ENCODE results near the gene RECK. TPM values are rescaled to one million over a fixed set of nuclear protein-coding genes. Genes with fewer than 3 reads are reported as not detected.
"Not testable (repeated sequence)": the region's sequence is repeated elsewhere in the genome, so short reads cannot be mapped to it uniquely, and the experiment has no call there.

The RECK gene
- total RNA-seq, 2 experiments from 2014 or later = 9.3 to 9.8 TPM

DNA sequence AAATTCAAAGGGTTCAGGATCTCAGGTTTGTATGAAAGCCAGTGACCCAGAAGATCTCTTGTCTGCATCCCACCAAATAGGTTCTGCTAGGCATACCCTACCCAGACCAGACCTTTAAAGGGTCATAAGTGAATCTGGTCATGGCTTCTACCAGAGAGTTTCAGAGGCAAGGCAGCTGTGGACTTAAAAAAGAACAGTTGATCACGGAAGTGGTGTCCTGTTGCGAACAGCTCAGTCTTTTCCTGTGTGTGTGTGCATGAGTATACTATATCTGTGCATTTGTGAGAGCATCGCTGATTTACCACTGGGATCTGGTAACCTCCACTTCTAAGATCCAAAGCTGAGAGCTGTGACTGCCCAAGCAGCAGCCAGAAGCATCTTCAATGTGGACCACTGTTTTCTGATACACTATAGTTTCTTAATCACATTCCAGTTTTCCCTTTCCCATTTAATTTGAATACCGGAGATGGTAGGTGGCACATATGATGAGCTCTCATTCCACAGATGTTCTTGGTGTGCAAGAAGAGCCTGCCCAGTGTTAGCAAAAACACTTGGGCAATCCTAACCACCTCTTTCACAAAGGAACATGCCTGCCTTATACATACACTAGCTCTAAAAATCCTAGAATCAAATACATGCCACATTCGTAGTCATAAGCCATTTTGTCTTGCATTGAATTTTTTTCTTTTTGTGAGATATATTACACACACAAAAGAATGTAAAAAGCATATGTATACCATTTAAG lies 42.6 kb upstream of the RECK start:
- no peak for ATAC-seq (ENCODE audit: poor library complexity)
- TF ChIP-seq, protein P1, sequence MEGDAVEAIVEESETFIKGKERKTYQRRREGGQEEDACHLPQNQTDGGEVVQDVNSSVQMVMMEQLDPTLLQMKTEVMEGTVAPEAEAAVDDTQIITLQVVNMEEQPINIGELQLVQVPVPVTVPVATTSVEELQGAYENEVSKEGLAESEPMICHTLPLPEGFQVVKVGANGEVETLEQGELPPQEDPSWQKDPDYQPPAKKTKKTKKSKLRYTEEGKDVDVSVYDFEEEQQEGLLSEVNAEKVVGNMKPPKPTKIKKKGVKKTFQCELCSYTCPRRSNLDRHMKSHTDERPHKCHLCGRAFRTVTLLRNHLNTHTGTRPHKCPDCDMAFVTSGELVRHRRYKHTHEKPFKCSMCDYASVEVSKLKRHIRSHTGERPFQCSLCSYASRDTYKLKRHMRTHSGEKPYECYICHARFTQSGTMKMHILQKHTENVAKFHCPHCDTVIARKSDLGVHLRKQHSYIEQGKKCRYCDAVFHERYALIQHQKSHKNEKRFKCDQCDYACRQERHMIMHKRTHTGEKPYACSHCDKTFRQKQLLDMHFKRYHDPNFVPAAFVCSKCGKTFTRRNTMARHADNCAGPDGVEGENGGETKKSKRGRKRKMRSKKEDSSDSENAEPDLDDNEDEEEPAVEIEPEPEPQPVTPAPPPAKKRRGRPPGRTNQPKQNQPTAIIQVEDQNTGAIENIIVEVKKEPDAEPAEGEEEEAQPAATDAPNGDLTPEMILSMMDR (IDR thresholded peaks at IDR 0.05) = no peak
- Mint-ChIP-seq H3K27me3 (peaks cover 39% of the 10 kb centered on the region), H3K27ac (no peak overlapping the region), H3K9me3 (peaks cover 7% of the 10 kb centered on the region), H3K4me1 (ENCODE audit: low read depth) (no peaks in the 10 kb centered on the region), H3K36me3 (ENCODE audit: low read depth) (no peaks in the 10 kb centered on the region), H3K4me3 (no peak overlapping the region)
- H3K4me3 ChIP-seq (ENCODE audit: low read length) = no peak overlapping the region
- H3K36me3 ChIP-seq (ENCODE audit: insufficient read depth, low read length) = no peaks in the 10 kb centered on the region
- H3K4me1 ChIP-seq (ENCODE audit: insufficient read depth, low read length) = no peaks in the 10 kb centered on the region
- H3K9me3 ChIP-seq (ENCODE audit: control insufficient read depth in 1 of 2, insufficient read depth in 1 of 2, low read length in 2 of 2) = peaks cover 0 to 12% of the 10 kb centered on the region in 2 experiments
- ChIA-PET POLR2A (no interaction called here), CTCF (interaction anchor here (1.0 to 1.4 kb wide), 2 partner anchors 11 to 14 kb away, joined by 3 to 7 read pairs; no protein-coding TSS in a partner anchor)
- H3K27me3 ChIP-seq (ENCODE audit: control insufficient read depth in 1 of 2, insufficient read depth in 2 of 2, low read length in 2 of 2) = peaks cover 2 to 5% of the 10 kb centered on the region in 2 experiments
- intact Hi-C loops (cut with DNase I, micrococcal nuclease) = no loop called here
- H3K27ac ChIP-seq (ENCODE audit: low read depth in 1 of 2, low read length in 2 of 2) = no peak overlapping the region
- DNase-seq = no peak

DNA sequence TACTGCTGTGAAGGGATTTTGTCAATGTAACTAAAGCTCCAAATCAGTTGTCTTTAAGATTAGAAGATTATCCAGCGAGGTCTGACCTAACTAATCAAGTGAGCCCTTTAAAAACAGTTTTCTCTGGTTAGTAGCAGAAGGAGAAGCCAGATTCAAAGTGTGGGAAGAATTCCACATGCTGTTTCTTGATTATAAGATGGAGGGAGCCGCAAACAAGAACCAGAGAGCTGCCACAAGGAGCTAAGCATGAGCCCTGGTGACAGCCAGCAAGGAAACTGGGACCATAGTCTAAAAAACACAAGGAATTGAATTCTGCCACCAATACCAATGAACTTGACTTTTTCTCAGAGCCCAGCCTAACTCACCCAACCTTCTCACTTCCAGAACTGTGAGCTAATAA lies 41.8 kb upstream of the RECK start:
- Mint-ChIP-seq H3K27ac (no peak overlapping the region), H3K27me3 (peaks cover 36% of the 10 kb centered on the region), H3K4me1 (ENCODE audit: low read depth) (no peaks in the 10 kb centered on the region), H3K9me3 (peaks cover 7% of the 10 kb centered on the region), H3K4me3 (no peak overlapping the region), H3K36me3 (ENCODE audit: low read depth) (no peaks in the 10 kb centered on the region)
- Histone ChIP-seq H3K4me1 (ENCODE audit: insufficient read depth, low read length) (no peaks in the 10 kb centered on the region), H3K27me3 (ENCODE audit: control insufficient read depth in 1 of 2, insufficient read depth in 2 of 2, low read length in 2 of 2) (peaks cover 2 to 5% of the 10 kb centered on the region in 2 experiments), H3K4me3 (ENCODE audit: low read length) (no peak overlapping the region), H3K36me3 (ENCODE audit: insufficient read depth, low read length) (no peaks in the 10 kb centered on the region), H3K9me3 (ENCODE audit: control insufficient read depth in 1 of 2, insufficient read depth in 1 of 2, low read length in 2 of 2) (peaks cover 0 to 12% of the 10 kb centered on the region in 2 experiments), H3K27ac (ENCODE audit: low read depth in 1 of 2, low read length in 2 of 2) (no peak overlapping the region)
- intact Hi-C loops (cut with DNase I, micrococcal nuclease) = no loop called here
- POLR2A ChIA-PET = interaction anchor here (0.7 kb wide), 1 partner anchor 13 kb away, joined by 3 read pairs; no protein-coding TSS in a partner anchor
- CTCF ChIA-PET = interaction anchor here (1.0 to 1.4 kb wide), 2 partner anchors 10 to 13 kb away, joined by 3 to 7 read pairs; no protein-coding TSS in a partner anchor
- DNase-seq (no peak), ATAC-seq (ENCODE audit: poor library complexity) (no peak)
- TF ChIP-seq, protein P1 (IDR thresholded peaks at IDR 0.05) = no peak

DNA sequence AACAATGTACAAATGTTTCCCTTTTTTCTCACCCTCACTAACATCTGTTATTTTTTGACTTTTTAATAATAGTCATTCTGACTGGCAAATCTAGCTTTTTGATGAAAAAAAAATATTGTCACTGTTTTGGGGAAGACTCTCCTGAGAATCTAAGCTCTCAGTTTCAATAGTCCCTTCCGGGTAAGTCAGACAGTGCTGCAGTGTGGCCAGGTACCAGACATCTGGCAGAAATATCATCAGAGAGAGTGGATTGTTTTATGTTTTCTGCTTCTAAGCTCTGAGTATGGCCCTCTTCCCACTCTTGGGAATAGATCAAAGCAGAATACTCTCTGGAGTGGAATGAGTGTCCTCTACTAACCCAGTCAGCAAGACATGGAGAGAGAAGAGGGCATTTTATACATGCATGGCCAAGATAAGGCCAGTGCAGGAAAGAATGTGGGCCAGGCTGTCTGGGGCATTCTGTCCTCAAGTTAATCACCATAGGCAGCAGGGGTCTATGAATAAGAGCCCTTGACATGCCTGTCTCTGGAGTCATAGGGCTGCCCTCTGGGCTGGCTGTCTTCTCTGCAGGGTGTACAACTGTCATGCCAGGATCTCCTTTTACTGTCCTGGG lies 40.2 kb upstream of the RECK start:
- Histone ChIP-seq H3K4me1 (ENCODE audit: insufficient read depth, low read length) (no peaks in the 10 kb centered on the region), H3K9me3 (ENCODE audit: control insufficient read depth in 1 of 2, insufficient read depth in 1 of 2, low read length in 2 of 2) (peaks cover 0 to 12% of the 10 kb centered on the region in 2 experiments), H3K4me3 (ENCODE audit: low read length) (no peak overlapping the region), H3K27ac (ENCODE audit: low read depth in 1 of 2, low read length in 2 of 2) (no peak overlapping the region), H3K27me3 (ENCODE audit: control insufficient read depth in 1 of 2, insufficient read depth in 2 of 2, low read length in 2 of 2) (peaks cover 2 to 5% of the 10 kb centered on the region in 2 experiments), H3K36me3 (ENCODE audit: insufficient read depth, low read length) (no peaks in the 10 kb centered on the region)
- ATAC-seq (ENCODE audit: poor library complexity) = no peak
- POLR2A ChIA-PET = no interaction called here
- no peak overlapping the region for H3K4me3 Mint-ChIP-seq
- TF ChIP-seq, protein P1 (IDR thresholded peaks at IDR 0.05) = no peak
- intact Hi-C loops (cut with DNase I, micrococcal nuclease) = no loop called here
- H3K4me1 Mint-ChIP-seq (ENCODE audit: low read depth) = no peaks in the 10 kb centered on the region
- CTCF ChIA-PET = interaction anchor here (0.7 kb wide), 1 partner anchor 12 kb away, joined by 3 read pairs; no protein-coding TSS in a partner anchor
- H3K27me3 Mint-ChIP-seq = peaks cover 33% of the 10 kb centered on the region
- no peaks in the 10 kb centered on the region for H3K36me3 Mint-ChIP-seq (ENCODE audit: low read depth)
- DNase-seq = no peak
- H3K9me3 Mint-ChIP-seq = peaks cover 7% of the 10 kb centered on the region
- no peak overlapping the region for H3K27ac Mint-ChIP-seq

DNA sequence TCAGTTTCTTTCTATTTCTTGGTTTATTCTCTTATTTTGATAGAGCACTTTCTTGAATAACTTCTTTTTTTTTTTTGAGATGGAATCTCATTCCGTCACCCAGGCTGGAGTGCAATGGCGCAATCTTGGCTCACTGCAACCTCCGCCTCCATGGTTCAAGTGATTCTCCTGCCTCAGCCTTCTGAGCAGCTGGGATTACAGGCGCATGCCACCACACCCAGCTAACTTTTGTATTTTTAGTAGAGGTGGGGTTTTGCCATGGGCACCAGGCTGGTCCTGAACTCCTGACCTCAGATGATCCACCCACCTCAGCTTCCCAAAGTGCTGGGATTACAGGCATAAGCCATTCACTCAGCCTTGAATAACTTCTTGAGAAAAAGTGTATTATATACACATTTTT lies 39.7 kb upstream of the RECK start:
- peaks cover 33% of the 10 kb centered on the region for H3K27me3 Mint-ChIP-seq
- H3K27ac ChIP-seq (ENCODE audit: low read depth in 1 of 2, low read length in 2 of 2); DNase-seq; ATAC-seq (ENCODE audit: poor library complexity); H3K9me3 Mint-ChIP-seq; H3K27ac Mint-ChIP-seq; H3K4me1 ChIP-seq (ENCODE audit: insufficient read depth, low read length); H3K27me3 ChIP-seq (ENCODE audit: control insufficient read depth in 1 of 2, insufficient read depth in 2 of 2, low read length in 2 of 2); H3K4me3 Mint-ChIP-seq; H3K36me3 Mint-ChIP-seq (ENCODE audit: low read depth); H3K4me3 ChIP-seq (ENCODE audit: low read length); CTCF ChIA-PET; H3K4me1 Mint-ChIP-seq (ENCODE audit: low read depth); POLR2A ChIA-PET; intact Hi-C loops (cut with DNase I, micrococcal nuclease); H3K36me3 ChIP-seq (ENCODE audit: insufficient read depth, low read length): not testable (repeated sequence)
- peaks cover 0 to 12% of the 10 kb centered on the region in 2 experiments for H3K9me3 ChIP-seq (ENCODE audit: control insufficient read depth in 1 of 2, insufficient read depth in 1 of 2, low read length in 2 of 2)
